Activated T-helper 9 cell treated with anti-CD3 and anti-CD28 coated beads, Interleukin-2, amount 50 U/mL, for 16 hours (primary cell): Measurements from ENCODE around the gene CD58.

Source experiments
- DNase-seq: peaks from one replicate; pipeline ENCODE4 v3.0.0-alpha.2; 2020; ENCODE audit warnings: low read depth

The CD58 gene

DNA sequence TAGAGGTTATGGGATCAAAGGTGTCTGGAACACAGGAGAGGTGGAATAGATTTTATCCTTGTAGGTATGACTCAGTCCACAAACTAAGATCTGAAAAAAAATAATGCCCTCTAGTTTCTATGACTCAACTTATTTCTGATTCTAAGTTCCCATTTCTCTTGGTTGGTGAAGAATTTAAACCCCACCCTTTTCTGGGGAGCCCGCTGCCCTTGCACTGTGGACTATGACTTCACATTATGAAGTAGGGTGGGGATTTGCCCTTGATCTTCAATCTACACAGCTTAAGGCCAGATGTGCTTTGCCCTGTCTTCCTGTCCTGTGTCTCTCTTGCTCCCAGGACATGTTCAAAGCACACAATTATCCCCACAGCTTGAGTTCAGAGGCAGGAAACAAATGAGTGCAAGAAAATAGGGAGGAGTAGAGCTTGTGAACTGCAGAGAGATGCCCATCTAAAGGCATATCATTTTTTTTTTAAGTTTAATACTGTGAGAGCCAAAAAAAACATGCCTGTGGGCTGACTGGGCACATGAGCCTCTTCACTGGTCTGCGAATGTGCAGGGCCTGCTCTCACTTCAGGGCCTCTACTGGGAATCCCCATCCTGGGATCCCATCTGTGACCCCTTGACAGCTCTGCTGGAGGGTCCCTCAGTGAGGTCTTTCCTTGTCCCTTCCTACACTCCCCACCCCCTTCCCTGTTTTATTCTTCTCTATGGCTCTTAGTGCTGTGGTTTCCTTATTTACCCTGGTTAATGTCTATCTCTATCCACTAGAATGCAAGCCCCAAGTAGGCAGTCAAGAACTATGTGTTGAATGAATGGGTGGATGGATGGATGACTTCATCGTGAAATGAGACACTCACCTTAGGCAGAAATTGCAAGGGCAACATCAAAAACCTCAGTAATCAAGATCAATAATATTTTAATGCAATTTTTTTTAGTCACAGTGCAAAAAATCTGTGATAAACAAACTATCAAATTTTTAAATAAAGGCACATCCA, 61.5 kb downstream of the CD58 start:
- DNase-seq = peak; percentile 25

DNA sequence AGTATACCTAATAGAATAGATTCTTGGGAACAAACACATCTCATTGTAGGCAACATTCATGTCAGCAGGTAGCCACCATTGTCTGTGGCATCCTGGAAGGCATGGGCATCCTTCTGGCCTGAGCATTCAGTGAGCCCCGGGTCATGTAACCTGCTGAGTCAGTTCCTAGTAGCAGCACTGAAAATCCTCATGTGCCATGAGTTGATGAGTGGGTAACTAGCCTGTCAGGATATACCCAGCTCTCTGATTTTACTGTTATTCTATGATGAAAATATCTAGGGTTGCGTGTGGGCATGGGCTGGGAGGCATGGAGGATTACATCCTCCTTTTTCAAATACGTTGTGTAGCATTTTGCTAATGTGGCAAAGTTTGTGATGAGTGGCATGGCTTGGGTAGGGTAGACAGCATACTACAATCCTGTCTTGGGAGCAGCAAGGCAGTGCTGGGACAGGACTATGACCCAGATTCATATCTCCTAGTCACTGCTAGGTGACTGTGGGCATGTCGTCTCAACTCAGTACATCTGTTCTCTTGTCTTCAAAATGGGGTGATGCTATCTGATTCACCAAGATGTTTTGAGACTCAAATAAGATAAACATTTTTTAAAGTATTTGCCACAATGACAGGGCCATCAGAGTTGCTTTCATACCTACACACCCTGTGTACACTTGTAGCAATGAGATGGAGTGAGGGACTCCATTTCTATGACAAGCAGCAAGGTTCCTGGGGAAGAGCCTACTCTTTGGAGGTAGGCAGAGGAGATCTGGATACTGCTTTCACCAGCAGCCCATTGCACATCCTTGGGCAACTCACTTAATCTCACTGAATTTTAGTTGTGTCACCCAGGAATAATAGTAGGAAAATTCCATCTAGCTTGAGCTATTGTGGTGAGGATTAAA, 62.5 kb downstream of the CD58 start:
- DNase-seq = no peak

DNA sequence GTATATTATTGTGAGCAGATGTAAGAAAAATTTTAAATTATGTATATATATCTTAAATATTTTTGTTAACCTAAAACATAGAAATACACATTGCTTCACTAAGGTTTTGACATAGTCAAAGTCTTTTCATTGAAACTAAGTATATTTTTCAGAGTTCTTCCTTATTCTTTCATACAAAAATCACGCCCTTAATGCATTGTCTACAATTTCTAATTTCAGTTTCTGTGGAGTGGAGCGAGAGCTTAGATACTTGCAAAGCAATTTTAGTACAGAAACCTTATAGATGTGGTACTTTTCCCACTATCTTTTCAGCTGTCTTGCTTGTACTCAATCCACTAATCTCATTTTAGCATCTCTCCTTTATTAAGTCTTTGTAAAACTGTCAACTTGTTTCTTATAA, 63.2 kb downstream of the CD58 start:
- DNase-seq = no peak

DNA sequence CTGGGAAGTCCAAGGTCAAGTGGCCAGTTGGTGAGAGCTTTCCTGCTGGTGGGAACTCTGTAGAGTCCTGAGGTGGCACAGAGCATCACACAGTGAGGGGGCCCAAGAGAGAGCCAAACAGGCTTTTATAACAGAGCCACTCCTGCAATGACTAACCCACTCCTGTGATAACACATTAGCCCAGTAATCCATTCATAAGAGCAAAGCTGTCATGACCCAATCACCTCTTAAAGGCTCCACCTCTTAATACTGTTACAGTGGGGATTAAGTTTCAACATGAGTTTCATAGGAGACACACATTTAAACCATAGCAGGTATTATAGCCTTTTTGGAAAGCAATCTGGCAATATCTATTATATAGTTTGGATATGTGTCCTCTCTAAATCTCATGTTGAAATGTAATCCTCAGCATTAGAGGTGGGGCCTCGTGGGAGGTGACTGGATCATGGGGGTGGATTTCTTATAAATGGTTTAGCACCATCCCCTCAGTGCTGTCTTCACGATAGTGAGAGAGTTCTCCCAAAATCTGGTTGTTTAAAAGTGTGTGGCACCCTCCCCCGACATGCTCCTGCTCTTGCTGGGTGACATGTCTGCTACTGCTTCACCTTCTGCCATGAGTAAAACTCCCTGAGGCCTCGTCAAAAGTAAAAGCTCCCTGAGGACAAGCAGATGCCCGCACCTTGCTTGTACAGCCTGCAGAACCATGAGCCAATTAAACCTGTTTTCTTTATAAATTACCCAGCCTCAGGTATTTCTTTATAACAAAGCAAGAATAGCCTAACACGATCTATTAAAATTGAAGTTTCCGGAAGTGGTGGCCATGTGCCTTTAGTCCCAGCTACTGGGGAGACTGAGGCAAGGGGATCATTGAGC, 64.5 kb downstream of the CD58 start:
- DNase-seq = no peak

DNA sequence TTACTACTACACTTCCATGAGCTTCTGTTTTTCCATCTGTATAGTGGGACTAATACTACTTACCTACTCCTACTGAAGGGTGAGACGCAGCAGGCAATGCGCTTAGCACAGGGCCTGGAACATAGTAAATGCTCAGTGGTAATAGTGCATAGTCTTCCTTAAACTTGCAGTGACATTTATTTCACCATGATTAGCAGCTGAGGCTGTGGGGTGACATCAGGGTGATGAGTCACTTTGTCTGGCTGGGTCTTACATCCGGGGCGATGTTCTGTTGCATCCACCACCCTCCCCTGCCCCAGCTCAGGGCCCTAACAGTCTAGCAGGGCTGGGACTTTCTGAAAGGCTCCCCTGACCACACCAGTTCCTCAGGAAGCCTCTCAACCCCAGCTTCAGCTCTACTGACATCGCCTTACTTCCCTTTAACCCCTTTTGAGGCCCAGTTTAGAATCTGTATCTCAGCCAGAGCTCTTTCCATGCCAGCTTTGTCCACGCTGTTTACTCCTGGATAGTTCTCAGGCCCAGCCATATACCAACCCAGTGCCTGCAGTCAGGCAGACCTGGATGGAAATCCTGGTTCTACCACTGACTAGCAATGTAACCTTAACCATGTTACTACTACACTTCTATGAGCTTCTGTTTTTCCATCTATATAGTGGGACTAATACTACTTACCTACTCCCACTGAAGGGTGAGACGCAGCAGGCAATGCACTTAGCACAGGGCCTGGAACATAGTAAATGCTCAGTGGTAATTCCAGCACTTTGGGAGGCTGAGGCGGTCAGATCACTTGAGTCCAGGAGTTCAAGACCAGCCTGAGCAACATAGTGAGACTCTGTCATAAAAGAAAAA, 66.3 kb downstream of the CD58 start:
- DNase-seq = peak; percentile 73

DNA sequence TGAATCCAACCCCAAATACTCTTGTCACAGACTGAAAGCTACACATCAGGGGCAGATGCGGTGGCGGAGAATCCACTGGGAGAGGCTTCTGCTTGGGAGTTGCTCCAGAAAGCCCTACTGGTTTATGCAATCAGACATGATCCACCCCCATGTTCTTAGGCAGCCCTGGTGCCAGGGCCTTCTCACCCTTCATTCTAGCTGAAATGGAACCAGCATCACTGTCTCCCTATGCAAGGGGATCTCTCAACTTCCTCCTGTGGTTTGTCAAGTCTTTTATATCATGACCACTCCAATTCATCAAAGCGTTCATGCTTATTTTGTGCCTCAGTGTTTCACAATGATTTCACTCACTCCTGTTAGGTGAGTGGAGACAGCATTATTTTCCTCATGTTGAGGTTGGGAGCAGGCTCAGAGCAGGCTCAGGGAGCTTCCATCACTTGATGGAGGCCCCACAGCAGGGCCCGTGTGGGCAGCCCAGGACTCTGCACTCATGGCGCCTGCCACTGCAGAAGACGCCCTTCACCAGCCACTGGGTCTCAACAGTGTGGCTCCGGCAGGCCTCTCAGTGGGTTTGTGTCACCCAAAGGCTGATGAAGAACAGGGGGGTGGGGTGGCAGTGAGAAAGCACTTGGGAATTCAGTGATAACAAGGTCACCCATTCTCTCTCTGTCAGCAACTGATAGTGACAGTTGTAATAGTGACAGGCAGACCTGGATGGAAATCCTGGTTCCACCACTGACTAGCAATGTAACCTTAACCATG, 67.1 kb downstream of the CD58 start:
- DNase-seq = peak; percentile 14

DNA sequence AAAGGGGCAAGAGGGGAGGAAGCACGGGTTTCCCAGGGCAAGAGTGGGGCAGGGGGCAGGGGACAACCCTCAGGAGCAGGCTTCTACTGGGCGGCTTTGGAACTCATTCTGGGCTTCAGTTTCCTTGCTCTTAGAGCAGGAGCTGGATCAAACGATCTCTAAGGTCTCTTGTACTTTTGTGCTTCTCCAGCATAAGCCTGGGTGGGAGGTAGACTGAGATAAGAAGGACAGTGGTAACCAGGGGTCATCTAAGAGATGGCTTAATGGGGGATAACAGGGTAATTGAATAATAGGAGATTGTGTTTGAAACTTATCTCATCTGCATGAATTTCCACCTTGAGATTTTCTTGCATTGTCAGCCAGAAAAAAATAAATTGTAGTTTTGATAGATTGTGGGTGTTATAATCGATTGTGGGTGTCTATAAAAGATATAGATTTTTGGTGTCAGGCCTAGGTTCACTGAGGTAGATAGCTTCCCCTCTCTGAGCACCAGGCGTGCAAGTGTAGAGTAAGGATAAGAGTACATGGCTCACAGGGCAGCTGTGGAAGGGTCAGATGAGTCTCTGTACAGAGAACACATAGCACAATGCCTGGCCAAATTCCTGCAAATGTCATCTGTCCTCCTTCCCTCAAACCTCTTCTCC, 68.0 kb downstream of the CD58 start:
- no peak for DNase-seq

DNA sequence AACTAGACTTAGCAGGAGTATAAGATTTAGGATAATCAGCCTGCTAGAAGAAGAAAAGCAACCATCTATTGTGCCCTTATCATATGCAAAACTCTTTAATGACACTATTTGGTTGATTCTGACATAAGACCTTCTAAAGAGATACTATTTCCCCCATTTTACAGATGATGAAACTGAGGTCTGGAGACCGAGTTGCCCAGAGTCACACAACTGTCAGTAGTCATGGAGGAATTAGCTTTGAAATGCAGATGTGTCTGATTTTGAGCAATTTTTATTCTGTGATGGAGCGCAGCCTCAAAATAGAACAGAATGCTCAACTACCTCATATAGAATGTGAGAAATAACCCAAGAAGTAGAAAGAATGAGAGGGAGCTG, 69.0 kb downstream of the CD58 start:
- DNase-seq = no peak

DNA sequence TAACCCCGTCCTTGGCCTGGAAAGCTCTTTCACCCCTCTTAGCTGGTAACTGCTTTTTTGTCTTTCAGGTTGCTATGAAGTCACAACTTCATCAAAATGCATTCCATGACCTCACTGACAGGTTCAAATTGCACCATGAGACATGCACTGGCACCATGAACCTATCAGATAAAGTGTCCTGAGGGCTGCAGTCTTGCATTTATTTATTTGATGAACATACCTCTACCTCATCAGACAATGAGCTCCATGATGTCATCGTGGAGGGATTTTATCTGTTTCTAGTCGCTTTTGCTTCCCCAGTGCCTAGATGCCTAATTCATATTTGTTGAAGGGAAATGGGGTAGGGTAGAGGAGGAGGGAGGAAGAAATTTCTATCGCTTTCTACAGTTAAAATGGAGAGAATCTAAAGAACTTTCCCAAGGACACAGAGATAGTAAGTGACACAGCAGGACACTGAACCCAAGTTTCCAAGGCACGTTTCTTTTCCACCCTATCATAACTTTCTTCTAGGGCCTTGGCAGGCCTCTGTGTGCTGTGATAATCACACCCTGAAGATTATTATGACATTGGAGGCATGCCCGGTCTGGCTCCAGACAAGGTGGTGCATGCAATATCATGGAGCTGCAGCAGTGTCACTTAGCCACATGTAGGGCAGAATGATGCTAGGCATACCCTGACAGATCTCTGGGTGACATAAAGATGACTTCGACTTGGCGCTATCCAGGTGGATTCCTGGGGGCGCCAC, 69.5 kb downstream of the CD58 start:
- DNase-seq = no peak

DNA sequence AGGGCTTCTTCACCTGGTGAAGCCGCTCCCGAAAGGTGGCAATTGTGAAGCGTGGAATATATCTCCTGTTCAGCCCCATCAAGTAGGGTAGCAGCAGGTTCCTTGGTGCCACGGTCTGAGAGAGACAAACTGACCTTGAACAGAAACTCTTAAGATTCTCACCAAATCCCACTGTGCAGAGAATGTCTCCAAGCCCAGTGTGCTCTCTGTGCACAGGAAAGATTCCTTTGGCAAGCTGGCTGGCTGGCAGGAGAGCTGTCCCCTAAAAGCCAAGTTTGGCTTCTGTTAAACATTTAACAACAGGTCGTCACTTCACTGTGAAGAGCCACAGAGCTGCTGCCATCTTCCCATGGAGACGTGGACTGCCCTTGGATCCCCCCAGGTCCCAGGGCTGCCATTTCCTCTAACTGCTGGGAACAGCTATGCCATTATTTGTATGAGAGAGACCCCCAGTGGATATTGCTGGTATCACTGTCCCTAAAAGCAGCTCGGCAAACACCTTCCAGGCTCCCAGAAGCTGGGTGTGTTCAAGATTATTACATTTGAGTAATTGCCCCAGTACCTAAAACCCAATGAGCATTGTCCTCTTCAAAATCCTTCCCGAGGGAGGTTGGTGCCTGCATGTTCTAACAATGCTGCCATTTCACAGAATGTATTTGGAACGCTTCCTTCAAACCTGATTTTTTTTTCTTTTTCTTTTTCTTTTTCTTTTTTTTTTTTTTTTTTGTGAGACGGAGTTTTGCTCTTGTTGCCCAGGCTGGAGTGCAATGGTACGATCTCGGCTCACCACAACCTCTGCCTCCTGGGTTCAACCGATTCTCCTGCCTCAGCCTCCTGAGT, 71.8 kb downstream of the CD58 start:
- peak; percentile 19 for DNase-seq

DNA sequence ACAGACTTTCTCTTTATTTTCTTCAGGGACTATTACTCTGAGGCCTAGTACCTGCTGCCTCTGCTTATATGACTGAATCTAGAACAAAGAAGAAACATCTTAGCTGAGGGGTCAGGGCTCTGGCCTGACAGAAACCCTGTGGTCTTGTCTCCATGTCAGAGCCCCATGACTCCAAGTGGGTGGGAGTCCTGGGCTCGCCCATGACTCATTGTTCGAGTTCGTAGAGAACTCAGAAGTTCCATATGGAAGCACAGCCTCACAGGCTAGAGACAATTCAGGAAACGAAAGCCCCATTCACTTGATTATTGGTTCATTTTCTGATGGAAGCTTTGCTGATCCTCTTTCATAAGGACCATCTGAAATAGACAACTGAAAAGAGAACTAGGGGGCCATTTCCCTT, 73.2 kb downstream of the CD58 start:
- no peak for DNase-seq

DNA sequence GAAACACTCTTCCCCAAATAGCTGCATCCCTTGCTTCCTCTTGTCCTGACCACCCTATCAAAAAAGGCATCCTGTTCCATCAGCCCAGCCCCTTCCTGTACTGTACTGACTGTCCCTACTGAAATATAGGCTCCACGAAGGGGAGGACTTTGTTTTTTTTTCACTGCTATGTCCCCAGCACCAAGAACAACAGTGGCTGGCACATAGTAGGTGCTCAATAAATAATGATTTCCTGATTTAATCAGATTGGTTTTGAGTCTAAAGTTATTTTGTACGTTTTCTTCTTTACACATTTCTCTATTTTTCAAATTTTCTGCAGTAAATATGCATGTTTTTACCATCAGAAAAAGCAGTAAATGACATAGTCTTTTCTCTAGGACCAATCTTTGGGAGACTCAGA, 73.9 kb downstream of the CD58 start:
- no peak for DNase-seq

DNA sequence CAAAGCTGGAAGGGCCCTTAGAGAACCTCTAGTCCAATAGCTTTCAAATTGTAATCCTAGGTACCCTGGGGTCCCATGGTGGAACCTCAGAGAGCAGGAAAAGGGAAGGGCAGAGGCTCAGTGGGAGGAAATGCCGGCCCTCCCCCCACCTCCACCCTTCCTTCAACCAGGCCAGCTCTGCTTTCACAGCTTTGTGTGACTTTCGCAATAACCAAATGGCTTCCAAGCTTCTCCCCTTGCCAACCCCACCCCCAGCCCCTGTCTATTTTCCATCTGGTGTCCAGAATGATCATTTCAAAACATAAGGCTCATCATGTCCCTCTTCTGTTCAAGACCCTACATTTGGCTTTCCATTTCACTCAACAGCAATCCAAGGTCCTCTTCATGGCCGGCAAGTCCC, 74.4 kb downstream of the CD58 start:
- no peak for DNase-seq

DNA sequence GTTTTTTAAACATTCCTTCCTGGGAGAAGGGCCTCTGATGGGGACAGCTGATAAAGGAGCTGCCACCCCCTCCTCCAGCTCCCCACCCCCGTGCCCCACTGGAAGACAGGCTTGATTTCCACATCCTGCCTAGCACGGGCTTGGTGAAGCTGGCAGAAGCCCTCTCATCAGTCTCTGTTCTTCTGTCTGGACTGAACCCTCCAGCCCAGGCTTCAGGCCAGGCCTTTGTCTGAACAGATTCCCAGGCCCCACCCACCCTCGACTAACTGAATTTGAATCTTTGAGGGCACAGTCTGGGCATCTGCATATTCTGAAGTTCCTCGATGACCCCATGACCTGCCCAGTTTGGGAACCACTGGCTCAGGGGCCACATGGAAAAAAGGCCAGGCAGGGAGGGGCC, 75.3 kb downstream of the CD58 start:
- no peak for DNase-seq

DNA sequence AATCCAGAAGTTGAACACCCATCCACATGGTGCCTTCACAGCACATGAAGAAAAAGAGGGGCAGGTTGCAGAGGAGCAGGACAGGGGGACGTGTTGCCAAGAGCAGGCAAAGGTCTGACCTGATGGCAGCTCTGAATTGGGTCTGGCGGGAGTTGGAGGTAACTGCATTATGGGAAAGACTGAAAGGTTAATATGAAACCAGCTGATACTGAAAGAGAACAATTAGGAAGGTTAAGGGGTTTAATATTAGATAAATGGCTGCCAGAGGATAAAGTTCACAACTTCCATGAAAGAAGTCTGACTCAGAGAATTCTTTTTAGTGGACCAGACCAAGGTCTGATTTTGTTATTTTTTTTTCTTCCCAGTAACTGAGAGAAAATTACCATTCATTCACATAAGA, 76.1 kb downstream of the CD58 start:
- no peak for DNase-seq

DNA sequence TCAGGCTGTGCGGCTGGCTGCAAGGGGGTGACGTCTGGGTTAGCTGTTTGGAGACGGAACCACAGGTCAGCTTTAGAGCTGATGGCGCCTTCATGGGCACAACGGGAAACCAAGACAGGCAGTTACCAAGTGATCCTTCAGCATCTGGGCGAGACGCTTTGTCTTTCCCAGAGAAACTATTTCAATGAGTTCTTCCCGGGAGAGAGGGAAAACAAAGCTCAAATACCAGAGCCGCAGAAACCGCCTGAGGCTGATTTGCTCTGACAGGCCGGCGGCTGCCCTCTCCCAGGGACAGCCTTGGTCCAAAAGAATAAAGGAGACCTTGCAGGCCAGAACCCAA, 76.5 kb downstream of the CD58 start:
- DNase-seq = no peak

DNA sequence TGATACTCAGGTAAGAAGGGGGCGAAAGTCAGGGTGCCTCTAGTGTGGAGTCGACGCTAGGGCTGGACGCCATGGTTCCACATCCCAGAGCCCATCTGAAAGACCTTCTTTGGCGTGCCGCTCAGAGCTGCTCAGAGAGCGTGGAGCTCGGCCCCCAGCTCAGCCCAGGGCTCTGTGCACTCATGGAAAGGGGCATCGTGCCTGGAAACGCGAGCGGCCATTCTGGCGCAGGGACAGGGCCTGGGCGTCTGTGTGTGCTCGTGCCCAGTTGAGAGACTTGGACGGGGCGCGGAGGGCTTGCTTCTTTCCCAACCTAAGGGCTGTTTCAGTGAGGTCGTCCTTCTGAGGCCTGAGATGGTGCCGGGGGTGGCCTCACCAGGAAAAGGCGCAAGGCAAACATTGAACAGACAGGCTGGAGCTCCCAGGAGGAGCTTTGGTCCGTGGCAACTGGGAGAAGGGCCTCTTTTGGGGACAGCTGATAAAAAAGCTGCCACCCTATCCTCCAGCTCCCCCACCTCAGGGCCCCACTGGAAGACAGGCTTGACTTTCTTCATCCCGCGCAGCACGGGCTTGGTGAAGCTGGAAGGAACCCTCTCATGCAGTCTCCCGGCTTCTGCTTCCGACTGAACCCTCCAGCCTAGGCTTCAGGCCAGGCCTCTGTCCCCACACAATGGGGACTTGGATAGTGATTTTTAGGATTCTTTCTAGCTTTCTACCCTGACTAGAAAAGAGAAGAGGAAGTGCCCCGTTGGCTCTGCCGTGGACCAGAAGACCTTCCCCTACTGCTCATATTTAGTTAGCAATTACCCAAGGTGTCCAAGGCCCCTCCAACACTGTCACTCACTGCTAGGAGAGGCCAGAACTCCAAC, 77.1 kb downstream of the CD58 start:
- no peak for DNase-seq
